A673 (cell line): Measurements from ENCODE around the gene AKAP6. TPM values are rescaled to one million over a fixed set of nuclear protein-coding genes. Genes with fewer than 3 reads are reported as not detected.

Experiments
- BruUV-seq: library from RNA; stranded (reverse); fragments of 400-500 nt; replicated peaks from 2 replicates; lab custom pipeline; 2021; lab: Mats Ljungman, UMichigan
- CTCF ChIA-PET: fragments of 300-600 bp; sonication (Branson Sonifier 250); formaldehyde crosslinking; loops from one replicate; lab custom pipeline; 2022; ENCODE audit warnings: antibody characterized with exemption; lab: Charles Lee
- POLR2A ChIA-PET: fragments of 300-600 bp; sonication (Branson Sonifier 250); formaldehyde crosslinking; loops from one replicate; lab custom pipeline; 2022; ENCODE audit warnings: antibody characterized with exemption; ENCODE audit not compliant: low non-redundant PET; lab: Charles Lee
- DNase-seq: peaks from one replicate; pipeline ENCODE4 v3.0.0-alpha.2; 2015; ENCODE audit warnings: low spot score
- H3K27ac ChIP-seq: fragments of 200-600 bp; sonication (generic); 2 replicates; pipeline ENCODE4 v1.5.1; 2016; ENCODE audit warnings: mixed run types, low read depth, mild to moderate bottlenecking, mixed read lengths, antibody characterized with exemption, low read length; ENCODE audit not compliant: poor library complexity, severe bottlenecking
- H3K27me3 ChIP-seq: fragments of 200-600 bp; sonication (generic); replicated peaks from 2 replicates; pipeline ENCODE4 v1.6.1; 2017; ENCODE audit warnings: mixed run types, low read depth, mild to moderate bottlenecking, mixed read lengths, antibody characterized with exemption, low read length; ENCODE audit not compliant: insufficient read depth, poor library complexity
- H3K36me3 ChIP-seq: fragments of 200-600 bp; sonication (generic); 2 replicates; pipeline ENCODE4 v1.6.1; 2016; ENCODE audit warnings: mixed run types, mild to moderate bottlenecking, mixed read lengths, antibody characterized with exemption, low read length; ENCODE audit not compliant: insufficient read depth, poor library complexity, severe bottlenecking
- H3K4me1 ChIP-seq: fragments of 200-600 bp; sonication (generic); 2 replicates; pipeline ENCODE4 v1.6.1; 2017; ENCODE audit warnings: mixed run types, mild to moderate bottlenecking, mixed read lengths, antibody characterized with exemption, low read length; ENCODE audit not compliant: insufficient read depth, poor library complexity, severe bottlenecking
- H3K4me3 ChIP-seq: fragments of 200-600 bp; sonication (generic); 2 replicates; pipeline ENCODE4 v1.5.1; 2016; ENCODE audit warnings: low read depth, mixed run types, mild to moderate bottlenecking, mixed read lengths, low read length; ENCODE audit not compliant: poor library complexity, severe bottlenecking
- H3K9me3 ChIP-seq: fragments of 200-600 bp; sonication (generic); 2 replicates; pipeline ENCODE4 v1.6.1; 2016; ENCODE audit warnings: mixed run types, low read depth, mild to moderate bottlenecking, mixed read lengths, antibody characterized with exemption, low read length; ENCODE audit not compliant: poor library complexity, severe bottlenecking
- EZH2 ChIP-seq: fragments of 200-600 bp; sonication (generic); IDR thresholded peaks from 2 replicates; pipeline ENCODE4 v1.6.1; 2017; ENCODE audit warnings: borderline replicate concordance, low read depth, mild to moderate bottlenecking, mixed read lengths, antibody characterized with exemption, low read length; ENCODE audit not compliant: poor library complexity, severe bottlenecking
- intact Hi-C: fragments of 100-400 bp; cut with micrococcal nuclease; formaldehyde crosslinking; loops from one replicate; pipeline ENCODE4 v1.10.0; 2022; ENCODE audit not compliant: unreplicated experiment
- total RNA-seq: library from RNA; stranded (reverse); gene quantifications from 2 replicates; pipeline ENCODE4 v1.2.3, GENCODE V29; 2021
- TF ChIP-seq, protein P1 (sequence below): fragments of 300-800, 200-600 bp; sonication (generic); conservative IDR thresholded peaks from 2 replicates; pipeline ENCODE4 v1.5.1; 2017; ENCODE audit warnings: low read depth, mild to moderate bottlenecking, antibody characterized with exemption, low read length, moderate library complexity, mixed read lengths

Gene AKAP6
- total RNA-seq, 1 experiment from 2014 or later: 0.73 TPM

DNA sequence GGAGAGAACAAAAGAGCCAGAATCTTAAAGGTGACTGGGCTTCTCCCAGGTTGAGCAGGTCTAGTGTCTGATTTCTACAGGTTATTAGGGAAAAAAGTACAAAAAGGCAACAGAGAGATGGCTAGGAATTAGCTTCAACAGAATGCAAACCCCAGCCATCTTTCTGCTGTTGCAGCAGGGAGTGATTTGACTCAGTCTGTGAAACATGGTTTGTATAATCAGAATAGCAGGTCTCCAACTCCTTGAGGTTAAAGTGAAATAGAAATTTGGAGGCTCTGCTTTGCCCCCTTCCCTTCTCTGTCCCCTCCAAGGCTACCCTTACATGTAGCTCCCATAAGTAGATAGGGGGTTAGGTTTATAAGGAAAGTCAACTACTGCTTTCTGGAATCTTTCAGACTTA lies 105.8 kb downstream of the AKAP6 start:
- H3K4me3 ChIP-seq: no peak overlapping the region
- no peaks in the 10 kb centered on the region for H3K4me1 ChIP-seq
- no TSS peak for BruUV-seq
- no peak overlapping the region for H3K27ac ChIP-seq
- no peaks in the 10 kb centered on the region for H3K27me3 ChIP-seq
- no peaks in the 10 kb centered on the region for H3K9me3 ChIP-seq
- ChIA-PET POLR2A (no interaction called here), CTCF (no interaction called here)
- no peaks in the 10 kb centered on the region for H3K36me3 ChIP-seq
- DNase-seq: no peak
- intact Hi-C loops: no loop called here
- TF ChIP-seq, protein P1, sequence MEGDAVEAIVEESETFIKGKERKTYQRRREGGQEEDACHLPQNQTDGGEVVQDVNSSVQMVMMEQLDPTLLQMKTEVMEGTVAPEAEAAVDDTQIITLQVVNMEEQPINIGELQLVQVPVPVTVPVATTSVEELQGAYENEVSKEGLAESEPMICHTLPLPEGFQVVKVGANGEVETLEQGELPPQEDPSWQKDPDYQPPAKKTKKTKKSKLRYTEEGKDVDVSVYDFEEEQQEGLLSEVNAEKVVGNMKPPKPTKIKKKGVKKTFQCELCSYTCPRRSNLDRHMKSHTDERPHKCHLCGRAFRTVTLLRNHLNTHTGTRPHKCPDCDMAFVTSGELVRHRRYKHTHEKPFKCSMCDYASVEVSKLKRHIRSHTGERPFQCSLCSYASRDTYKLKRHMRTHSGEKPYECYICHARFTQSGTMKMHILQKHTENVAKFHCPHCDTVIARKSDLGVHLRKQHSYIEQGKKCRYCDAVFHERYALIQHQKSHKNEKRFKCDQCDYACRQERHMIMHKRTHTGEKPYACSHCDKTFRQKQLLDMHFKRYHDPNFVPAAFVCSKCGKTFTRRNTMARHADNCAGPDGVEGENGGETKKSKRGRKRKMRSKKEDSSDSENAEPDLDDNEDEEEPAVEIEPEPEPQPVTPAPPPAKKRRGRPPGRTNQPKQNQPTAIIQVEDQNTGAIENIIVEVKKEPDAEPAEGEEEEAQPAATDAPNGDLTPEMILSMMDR: no peak
- TF ChIP-seq EZH2: no peak

DNA sequence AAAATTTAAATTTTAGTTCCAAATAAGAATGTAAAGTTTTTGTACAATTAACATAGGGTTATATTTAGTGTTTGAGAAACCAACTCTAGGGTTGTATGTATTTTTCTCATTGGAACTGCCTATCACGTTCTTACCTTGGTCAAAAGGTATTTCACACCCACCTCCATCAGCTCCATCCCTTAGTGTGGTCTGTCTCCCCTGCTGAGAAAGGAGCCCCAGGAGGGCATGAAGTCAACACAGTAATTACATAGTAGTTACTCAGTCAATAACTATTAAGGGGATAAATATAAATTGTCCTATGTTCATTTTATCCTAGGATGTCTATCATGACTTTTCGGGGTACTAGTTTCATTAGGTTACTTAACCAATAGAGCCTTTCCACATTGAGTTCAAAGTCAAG lies 106.3 kb downstream of the AKAP6 start:
- no peak for TF ChIP-seq EZH2
- TF ChIP-seq, protein P1: no peak
- BruUV-seq: no TSS peak
- CTCF ChIA-PET: no interaction called here
- Histone ChIP-seq H3K36me3 (no peaks in the 10 kb centered on the region), H3K9me3 (no peaks in the 10 kb centered on the region), H3K4me3 (no peak overlapping the region), H3K4me1 (no peaks in the 10 kb centered on the region), H3K27me3 (no peaks in the 10 kb centered on the region), H3K27ac (no peak overlapping the region)
- POLR2A ChIA-PET: no interaction called here
- no peak for DNase-seq
- intact Hi-C loops: no loop called here

DNA sequence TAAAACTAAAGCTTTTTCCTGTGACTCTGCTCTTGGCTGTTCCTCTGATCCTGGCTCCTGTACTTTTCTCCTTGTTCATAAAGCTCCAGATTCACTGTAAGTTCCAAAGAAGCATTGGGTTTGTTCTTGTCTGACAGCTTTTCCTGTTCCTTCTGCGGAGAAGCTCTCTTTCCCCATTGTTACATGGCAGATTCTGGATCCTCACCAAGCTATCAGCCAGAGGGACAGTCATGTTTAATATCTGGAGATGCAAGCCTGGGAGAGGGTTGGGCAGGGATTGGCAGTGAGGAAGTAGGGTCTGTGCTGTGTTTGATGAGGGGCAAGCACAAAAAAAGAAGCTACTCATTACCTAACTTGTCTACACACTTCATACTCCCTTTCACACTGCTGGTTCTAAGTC lies 107.9 kb downstream of the AKAP6 start:
- intact Hi-C loops: no loop called here
- ChIA-PET POLR2A (no interaction called here), CTCF (no interaction called here)
- no peaks in the 10 kb centered on the region for H3K36me3 ChIP-seq
- H3K27ac ChIP-seq: no peak overlapping the region
- H3K4me1 ChIP-seq: no peaks in the 10 kb centered on the region
- H3K4me3 ChIP-seq: no peak overlapping the region
- no peaks in the 10 kb centered on the region for H3K9me3 ChIP-seq
- DNase-seq: no peak
- TF ChIP-seq, protein P1: no peak
- TF ChIP-seq EZH2: no peak
- no peaks in the 10 kb centered on the region for H3K27me3 ChIP-seq
- BruUV-seq: no TSS peak
